ENCODE data around the gene SEC16B.

- TF ChIP-seq CTCF (conservative IDR thresholded peaks at IDR 0.05; ENCODE audit: low read length) (no peak), EZH2phosphoT487 (IDR thresholded peaks at IDR 0.05; ENCODE audit: borderline replicate concordance, low read depth, low read length) (no peak)
Observed at GRCh38 chr1:177996957-177997356, 27.1 kb upstream of the SEC16B start.

Data from OCI-LY7 (cell line).